Measurements from ENCODE around the gene ACTL10. TPM values are rescaled to one million over a fixed set of nuclear protein-coding genes. Genes with fewer than 3 reads are reported as not detected.
A peak's percentile ranks its signal among the peaks of the same experiment; 100 is the strongest.

The ACTL10 gene
- total RNA-seq, 6 experiments from 2014 or later = 0.20 to 1.1 (median 0.56) TPM; not detected in 1

GRCh38 chr20:33650753-33651561 lies 15.8 kb upstream of the ACTL10 start:
- Histone ChIP-seq H3K9me3 (no peaks in the 10 kb centered on the region), H3K27me3 (no peaks in the 10 kb centered on the region), H3K27ac (no peak overlapping the region), H3K4me3 (no peak overlapping the region), H3K36me3 (no peaks in the 10 kb centered on the region), H3K4me1 (peaks cover 0 to 30% (median 8%) of the 10 kb centered on the region in 4 donors)
- TF ChIP-seq POLR2A (IDR thresholded peaks at IDR 0.05) (no peak), CTCF (IDR thresholded peaks at IDR 0.05) (no peak)
- DNase-seq = no peak
- intact Hi-C loops (cut with DNase I) = loop anchor here in 1 of 2 donors (10.0 kb wide), 1 partner anchor 186 kb away; no protein-coding TSS in a partner anchor
- WGBS (ENCODE audit: insufficient coverage, low coverage, low lambda C conversion rate, missing lambda C conversion rate) = 75% methylated on average over 9 of the region's 10 CpGs
- ATAC-seq = no peak

GRCh38 chr20:33651562-33652048 lies 15.1 kb upstream of the ACTL10 start:
- WGBS (ENCODE audit: insufficient coverage, low coverage, low lambda C conversion rate, missing lambda C conversion rate) = 61% methylated on average over 7 of the region's 13 CpGs
- H3K4me1 ChIP-seq = peaks cover 0 to 24% (median 5%) of the 10 kb centered on the region in 4 donors
- no peaks in the 10 kb centered on the region for H3K9me3 ChIP-seq
- intact Hi-C loops (cut with DNase I) = loop anchor here in 1 of 2 donors (10.0 kb wide), 1 partner anchor 187 kb away; no protein-coding TSS in a partner anchor
- H3K4me3 ChIP-seq = no peak overlapping the region
- ATAC-seq (no peak), DNase-seq (no peak)
- H3K27me3 ChIP-seq = no peaks in the 10 kb centered on the region
- no peak overlapping the region for H3K27ac ChIP-seq
- H3K36me3 ChIP-seq = no peaks in the 10 kb centered on the region
- TF ChIP-seq POLR2A (IDR thresholded peaks at IDR 0.05) = no peak
- no peak for TF ChIP-seq CTCF (IDR thresholded peaks at IDR 0.05)

- intact Hi-C loops (cut with DNase I) = loop anchor here in 1 of 2 donors (10.0 kb wide), 1 partner anchor 189 kb away; no protein-coding TSS in a partner anchor
- peaks cover 0 to 7% (median 0%) of the 10 kb centered on the region in 4 donors for H3K36me3 ChIP-seq
- TF ChIP-seq CTCF (IDR thresholded peaks at IDR 0.05) (peak; percentile 69 to 79 (median 78)), POLR2A (IDR thresholded peaks at IDR 0.05) (no peak)
- H3K27me3 ChIP-seq = no peaks in the 10 kb centered on the region
- ATAC-seq (peak; percentile 79 to 88 (median 84)), DNase-seq (no peak)
- H3K4me3 ChIP-seq = no peak overlapping the region
- H3K4me1 ChIP-seq = peaks cover 0 to 9% (median 0%) of the 10 kb centered on the region in 4 donors
- 25% methylated on average over 7 of the region's 16 CpGs for WGBS (ENCODE audit: insufficient coverage, low coverage, low lambda C conversion rate, missing lambda C conversion rate)
- H3K27ac ChIP-seq = no peak overlapping the region
- H3K9me3 ChIP-seq = no peaks in the 10 kb centered on the region
Observed at GRCh38 chr20:33653218-33653899, 13.4 kb upstream of the ACTL10 start.

GRCh38 chr20:33653900-33654596 lies 12.7 kb upstream of the ACTL10 start:
- no peak overlapping the region for H3K27ac ChIP-seq
- H3K4me3 ChIP-seq = no peak overlapping the region
- intact Hi-C loops (cut with DNase I) = loop anchor here in 1 of 2 donors (10.0 kb wide), 1 partner anchor 189 kb away; no protein-coding TSS in a partner anchor
- no peak for DNase-seq
- peak; percentile 7 to 39 (median 28) for ATAC-seq
- peaks cover 0 to 7% (median 0%) of the 10 kb centered on the region in 4 donors for H3K36me3 ChIP-seq
- H3K27me3 ChIP-seq = no peaks in the 10 kb centered on the region
- 74% methylated on average over 9 of the region's 11 CpGs for WGBS (ENCODE audit: insufficient coverage, low coverage, low lambda C conversion rate, missing lambda C conversion rate)
- no peaks in the 10 kb centered on the region for H3K9me3 ChIP-seq
- TF ChIP-seq CTCF (IDR thresholded peaks at IDR 0.05) = no peak
- no peak for TF ChIP-seq POLR2A (IDR thresholded peaks at IDR 0.05)
- H3K4me1 ChIP-seq = peaks cover 0 to 5% (median 0%) of the 10 kb centered on the region in 4 donors
